ENCODE measurements around the gene XAB2.
A peak's percentile ranks its signal among the peaks of the same experiment; 100 is the strongest.

Gene XAB2

DNA sequence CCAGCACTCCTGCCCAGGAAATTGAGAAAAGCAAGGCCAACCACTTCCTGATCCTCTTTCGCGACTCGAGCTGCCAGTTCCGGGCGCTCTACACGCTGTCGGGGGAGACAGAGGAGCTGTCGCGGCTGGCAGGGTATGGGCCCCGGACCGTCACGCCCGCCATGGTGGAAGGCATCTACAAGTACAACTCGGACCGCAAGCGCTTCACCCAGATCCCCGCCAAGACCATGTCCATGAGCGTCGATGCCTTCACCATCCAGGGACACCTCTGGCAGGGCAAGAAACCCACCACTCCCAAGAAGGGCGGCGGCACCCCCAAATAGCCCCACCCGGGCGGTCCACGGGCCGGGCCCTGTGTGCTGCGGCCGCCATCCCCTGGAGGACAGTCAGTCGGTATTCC lies 11.6 kb downstream of the XAB2 start:
- H3K27ac ChIP-seq, result peak overlapping the region; percentile 41
- no peak for DNase-seq (ENCODE audit: low spot score)
- TF ChIP-seq, protein P1, sequence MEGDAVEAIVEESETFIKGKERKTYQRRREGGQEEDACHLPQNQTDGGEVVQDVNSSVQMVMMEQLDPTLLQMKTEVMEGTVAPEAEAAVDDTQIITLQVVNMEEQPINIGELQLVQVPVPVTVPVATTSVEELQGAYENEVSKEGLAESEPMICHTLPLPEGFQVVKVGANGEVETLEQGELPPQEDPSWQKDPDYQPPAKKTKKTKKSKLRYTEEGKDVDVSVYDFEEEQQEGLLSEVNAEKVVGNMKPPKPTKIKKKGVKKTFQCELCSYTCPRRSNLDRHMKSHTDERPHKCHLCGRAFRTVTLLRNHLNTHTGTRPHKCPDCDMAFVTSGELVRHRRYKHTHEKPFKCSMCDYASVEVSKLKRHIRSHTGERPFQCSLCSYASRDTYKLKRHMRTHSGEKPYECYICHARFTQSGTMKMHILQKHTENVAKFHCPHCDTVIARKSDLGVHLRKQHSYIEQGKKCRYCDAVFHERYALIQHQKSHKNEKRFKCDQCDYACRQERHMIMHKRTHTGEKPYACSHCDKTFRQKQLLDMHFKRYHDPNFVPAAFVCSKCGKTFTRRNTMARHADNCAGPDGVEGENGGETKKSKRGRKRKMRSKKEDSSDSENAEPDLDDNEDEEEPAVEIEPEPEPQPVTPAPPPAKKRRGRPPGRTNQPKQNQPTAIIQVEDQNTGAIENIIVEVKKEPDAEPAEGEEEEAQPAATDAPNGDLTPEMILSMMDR (conservative IDR thresholded peaks at IDR 0.05; ENCODE audit: low read depth), result no peak
- CTCF ChIA-PET, result interaction anchor here (0.6 to 1.6 kb wide), 4 partner anchors 9 to 49 kb away, joined by 3 to 7 read pairs (median 5); no protein-coding TSS in a partner anchor
- POLR2A ChIA-PET (ENCODE audit: low non-redundant PET), result no interaction called here

DNA sequence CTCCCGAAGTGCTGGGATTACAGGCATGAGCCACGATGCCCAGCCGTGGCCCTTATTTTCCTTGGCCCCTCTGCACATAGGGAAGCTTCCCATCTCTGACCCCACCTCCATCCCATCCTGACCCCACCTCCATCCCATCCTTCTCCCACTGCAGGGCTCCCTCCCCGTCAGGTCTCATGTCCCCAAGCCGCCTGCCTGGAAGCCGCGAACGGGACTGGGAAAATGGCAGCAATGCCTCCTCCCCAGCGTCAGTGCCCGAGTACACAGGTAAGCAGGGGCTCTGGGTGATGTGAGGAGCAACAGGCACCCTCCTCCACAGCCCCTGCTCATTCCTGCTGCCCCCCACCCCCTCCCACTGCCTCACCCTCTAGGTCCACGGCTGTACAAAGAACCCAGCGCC lies 12.2 kb downstream of the XAB2 start:
- H3K27ac ChIP-seq, result 0 out of 2 replicates have a peak overlapping the region, but pooled peaks have one; percentile 12
- CTCF ChIA-PET, result interaction anchor here (0.6 to 0.7 kb wide), 2 partner anchors 20 to 1649 kb away, joined by 3 read pairs; no protein-coding TSS in a partner anchor
- TF ChIP-seq, protein P1 (conservative IDR thresholded peaks at IDR 0.05; ENCODE audit: low read depth), result no peak

DNA sequence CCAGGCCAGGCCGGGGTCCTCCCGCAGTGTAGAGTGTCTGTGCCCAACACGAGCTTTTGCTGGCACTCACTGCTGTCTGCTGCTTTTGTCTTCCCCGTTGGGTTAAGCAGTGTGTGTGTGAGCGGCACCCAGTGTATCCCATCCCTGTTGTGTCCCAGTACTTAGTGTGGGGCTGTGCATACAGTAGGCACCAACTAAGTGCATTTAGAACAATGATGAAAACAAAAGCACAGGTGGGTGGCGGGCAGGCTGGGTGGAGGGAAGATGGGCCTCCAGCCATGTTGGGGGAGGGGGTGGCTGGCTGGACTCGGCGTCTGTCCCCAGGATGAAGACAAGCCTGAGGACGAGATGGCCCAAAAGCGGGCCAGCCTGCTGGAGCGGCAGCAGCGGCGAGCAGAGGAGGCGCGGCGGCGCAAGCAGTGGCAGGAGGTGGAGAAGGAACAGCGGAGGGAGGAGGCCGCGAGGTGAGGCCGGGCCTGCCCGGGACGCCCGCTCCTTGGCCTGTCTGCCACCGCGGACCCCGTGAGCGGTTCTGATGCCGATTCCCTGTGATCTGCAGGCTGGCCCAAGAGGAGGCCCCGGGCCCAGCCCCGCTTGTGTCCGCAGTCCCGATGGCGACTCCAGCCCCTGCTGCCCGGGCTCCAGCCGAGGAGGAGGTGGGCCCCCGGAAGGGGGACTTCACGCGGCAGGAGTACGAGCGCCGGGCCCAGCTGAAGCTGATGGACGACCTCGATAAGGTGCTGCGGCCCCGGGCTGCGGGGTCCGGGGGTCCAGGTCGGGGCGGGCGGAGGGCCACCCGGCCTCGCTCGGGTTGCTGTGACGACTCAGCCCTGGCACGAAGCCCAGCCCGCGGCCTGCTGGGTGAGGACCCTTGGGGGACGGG lies 14.2 kb downstream of the XAB2 start:
- no peak overlapping the region for H3K27ac ChIP-seq
- ChIA-PET CTCF (no interaction called here), POLR2A (ENCODE audit: low non-redundant PET) (no interaction called here)
- DNase-seq (ENCODE audit: low spot score), result no peak
- TF ChIP-seq, protein P1 (conservative IDR thresholded peaks at IDR 0.05; ENCODE audit: low read depth), result no peak

More for the DNA sequence above, 12.2 kb downstream of the XAB2 start:
- DNase-seq (ENCODE audit: low spot score), result no peak
- POLR2A ChIA-PET (ENCODE audit: low non-redundant PET), result no interaction called here

DNA sequence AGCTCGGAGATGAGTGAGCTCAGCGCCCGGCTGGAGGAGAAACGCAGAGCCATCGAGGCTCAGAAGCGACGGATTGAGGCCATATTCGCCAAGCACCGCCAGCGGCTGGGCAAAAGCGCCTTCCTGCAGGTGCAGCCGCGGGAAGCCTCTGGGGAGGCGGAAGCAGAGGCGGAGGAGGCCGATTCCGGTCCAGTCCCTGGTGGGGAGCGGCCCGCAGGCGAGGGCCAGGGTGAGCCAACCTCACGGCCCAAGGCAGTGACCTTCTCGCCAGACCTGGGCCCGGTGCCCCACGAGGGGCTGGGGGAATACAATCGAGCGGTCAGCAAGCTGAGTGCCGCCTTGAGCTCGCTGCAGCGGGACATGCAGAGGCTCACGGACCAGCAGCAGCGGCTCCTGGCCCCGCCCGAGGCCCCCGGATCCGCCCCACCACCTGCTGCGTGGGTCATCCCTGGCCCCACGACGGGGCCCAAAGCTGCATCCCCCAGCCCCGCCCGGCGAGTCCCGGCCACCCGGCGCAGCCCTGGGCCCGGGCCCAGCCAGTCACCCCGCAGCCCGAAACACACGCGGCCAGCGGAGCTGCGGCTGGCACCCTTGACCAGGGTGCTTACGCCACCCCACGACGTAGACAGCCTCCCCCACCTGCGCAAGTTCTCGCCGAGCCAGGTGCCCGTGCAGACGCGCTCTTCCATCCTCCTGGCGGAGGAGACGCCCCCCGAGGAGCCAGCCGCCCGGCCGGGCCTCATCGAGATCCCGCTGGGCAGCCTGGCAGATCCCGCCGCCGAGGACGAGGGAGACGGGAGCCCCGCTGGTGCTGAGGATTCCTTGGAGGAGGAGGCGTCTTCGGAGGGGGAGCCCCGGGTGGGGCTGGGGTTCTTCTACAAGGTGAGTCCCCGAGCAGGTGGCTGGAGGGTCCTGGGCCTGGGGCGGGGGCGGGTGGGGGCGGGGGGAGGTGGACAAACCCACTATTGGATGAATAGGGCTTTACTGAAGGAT lies 16.8 kb downstream of the XAB2 start:
- DNase-seq (ENCODE audit: low spot score), result no peak
- ChIA-PET CTCF (no interaction called here), POLR2A (ENCODE audit: low non-redundant PET) (no interaction called here)
- no peak overlapping the region for H3K27ac ChIP-seq
- TF ChIP-seq, protein P1 (conservative IDR thresholded peaks at IDR 0.05; ENCODE audit: low read depth), result no peak

DNA sequence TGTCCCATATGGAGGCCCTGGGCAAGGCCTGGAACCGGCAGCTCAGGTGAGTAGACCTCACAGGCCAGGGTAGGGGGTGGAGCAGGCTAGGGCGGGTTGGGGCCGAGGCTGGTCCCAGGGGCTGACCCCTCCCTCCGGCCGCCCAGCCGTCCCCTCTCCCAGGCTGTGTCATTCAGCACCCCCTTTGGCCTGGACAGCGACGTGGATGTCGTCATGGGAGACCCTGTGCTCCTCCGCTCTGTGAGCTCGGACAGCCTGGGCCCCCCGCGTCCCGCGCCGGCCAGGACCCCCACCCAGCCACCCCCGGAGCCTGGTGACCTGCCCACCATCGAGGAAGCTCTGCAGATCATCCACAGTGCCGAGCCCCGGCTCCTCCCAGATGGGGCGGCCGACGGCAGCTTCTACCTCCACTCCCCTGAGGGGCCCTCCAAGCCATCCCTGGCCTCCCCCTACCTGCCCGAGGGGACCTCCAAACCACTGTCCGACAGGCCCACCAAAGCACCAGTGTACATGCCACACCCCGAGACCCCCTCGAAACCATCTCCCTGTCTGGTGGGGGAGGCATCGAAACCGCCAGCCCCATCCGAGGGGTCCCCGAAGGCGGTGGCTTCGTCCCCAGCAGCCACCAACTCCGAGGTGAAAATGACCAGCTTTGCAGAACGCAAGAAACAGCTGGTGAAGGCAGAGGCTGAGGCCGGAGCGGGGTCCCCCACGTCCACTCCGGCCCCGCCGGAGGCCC lies 17.6 kb downstream of the XAB2 start:
- TF ChIP-seq, protein P1 (conservative IDR thresholded peaks at IDR 0.05; ENCODE audit: low read depth), result no peak
- ChIA-PET CTCF (no interaction called here), POLR2A (ENCODE audit: low non-redundant PET) (interaction anchor here (0.6 kb wide), 1 partner anchor 26 kb away, joined by 5 read pairs; no protein-coding TSS in a partner anchor)
- DNase-seq (ENCODE audit: low spot score), result no peak
- no peak overlapping the region for H3K27ac ChIP-seq

Data from RWPE1 (cell line).